ENCODE results near the gene SFXN5.

SFXN5 gene

DNA sequence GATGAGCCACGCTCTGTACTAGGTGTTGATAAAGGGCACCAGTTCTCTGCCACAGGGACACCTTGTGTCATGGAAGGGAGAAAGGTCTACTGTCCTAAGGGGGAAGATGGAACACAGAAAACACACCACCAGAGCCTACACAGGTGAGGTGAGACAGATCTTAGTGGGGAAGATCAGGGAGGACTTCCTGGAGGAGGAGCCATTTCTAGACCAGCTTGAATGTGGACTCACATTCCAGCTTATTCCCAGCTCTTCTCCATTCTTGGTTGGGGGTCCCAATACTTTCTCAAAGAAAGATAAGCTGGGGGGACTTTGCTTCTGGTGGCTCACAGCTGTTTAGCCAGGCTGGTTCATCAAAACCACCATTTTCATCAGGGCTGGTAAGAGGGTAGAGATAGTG is 118.0 kb downstream of the SFXN5 start:
- no peak for DNase-seq

DNA sequence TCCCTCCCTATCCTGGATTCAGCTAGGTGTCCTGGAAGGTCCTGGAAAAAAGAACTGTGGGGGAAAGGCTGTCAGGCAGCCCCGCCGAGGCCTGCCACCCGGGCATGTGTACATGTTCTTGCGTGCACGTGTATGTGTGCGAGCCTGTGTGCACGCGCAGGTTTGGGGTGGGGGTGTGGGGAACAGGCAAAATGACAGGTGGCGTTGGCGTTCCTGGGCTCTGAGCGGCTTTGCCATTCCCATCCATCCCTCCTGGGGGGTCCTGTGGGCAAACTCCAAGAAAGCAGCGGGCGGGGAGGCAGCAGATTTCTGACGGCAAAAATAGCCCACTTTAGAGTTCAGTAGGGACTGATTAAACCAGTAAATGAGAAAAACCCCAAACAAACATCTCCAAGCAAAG is 118.6 kb downstream of the SFXN5 start:
- DNase-seq = no peak

DNA sequence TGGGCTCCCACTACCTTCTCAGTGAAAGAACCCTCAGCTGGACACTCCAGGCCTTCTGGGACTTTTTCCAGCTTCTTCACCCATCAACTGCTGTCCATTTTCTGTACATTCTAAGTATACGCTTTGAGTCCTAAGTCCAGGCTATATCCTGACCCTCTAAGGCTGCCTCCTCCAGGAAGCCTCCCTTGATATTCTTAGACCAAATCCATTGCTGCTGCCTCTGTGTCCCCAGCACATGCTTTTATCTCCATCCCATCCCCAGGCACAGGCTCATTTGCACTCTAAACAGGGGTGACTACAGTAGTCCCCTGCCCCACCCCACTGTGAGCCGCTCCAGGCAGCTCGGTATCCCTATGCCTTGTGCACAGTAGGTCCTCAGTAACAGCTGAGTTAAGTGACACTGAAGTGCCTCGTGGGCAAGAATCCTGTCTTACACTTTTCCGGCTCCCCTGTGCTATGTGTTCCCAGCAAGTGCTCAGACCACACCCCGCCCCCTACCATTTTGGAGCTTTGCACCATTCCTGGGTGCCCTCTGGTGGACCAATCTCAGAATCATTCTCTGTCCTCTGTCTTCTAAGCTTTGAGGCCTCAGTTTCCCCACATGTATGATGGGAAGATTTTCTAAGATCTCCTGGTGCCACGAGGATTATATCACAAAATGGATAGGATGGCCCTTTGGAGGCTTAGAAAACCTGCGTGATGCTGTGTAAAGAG is 119.2 kb downstream of the SFXN5 start:
- DNase-seq = no peak

DNA sequence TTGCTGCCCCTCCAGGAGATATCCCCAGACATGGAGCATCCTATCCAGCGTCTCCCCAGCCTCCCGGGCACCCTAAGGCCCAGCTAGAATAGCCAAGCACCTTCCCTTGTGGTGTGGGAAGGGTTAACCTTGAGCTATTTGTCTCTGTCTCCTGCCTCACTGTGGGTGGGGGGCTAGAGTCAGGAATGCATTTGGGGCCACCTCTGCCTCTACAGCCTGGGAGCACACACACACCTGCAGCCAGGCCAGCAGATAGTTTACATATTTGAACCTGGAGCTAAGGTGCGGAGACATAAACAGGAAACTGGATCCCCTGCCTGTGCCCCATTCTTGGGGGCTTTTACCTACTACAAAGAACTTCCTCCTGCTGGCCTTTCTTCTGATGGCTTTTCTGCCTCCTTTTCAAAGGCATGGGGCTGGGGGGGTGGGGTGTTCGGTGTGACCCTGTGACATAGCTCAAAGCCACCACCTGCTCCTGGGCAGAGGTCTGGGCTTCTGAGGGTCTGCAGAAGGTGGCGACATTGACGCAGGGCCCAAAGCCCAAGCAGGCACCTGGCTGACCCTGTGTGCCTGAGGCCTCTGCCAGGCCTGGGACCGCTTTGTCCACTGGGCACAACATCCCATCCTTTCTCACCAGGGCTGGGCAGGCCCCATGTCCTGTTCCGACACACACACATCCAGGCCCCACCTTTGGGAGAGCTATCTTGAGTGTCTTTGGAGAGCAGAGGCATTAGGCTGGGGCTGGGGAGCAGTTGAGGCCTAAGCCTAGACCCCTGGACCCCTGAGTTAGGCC is 120.0 kb downstream of the SFXN5 start:
- no peak for DNase-seq

DNA sequence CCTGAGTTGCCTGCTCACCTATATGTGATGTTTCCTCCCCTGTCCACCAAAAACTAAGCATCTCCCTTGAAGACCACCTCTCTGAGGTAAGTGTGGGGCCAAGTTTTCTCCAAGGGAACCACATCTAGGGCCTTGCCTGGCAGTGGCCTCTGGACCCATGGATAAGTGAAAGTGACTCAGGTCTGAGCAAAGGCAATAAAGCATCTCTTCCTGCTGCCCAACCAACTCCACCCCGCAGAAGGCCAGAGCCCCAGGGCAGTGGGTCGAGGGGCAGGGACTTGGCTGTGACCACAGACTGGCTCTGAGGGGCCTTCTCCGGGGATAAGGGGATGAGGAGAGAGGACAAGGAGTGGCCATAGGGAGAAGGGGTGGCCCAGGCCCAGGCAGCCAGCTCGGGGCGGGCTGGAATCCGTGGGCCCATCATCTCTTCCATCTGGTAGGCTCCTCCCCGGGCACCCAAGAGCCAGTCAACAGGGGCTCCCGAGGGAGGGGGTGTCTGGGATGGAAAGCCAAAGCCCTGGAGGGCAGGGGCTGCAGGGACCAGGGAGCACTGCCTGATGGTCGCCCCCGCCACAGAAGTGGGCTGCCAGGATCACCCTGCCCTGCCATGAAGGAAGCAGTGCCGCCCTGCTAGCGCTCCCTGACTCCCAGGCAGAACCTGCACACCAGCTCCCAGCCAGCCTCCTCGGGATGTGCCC is 120.8 kb downstream of the SFXN5 start:
- DNase-seq = no peak

DNA sequence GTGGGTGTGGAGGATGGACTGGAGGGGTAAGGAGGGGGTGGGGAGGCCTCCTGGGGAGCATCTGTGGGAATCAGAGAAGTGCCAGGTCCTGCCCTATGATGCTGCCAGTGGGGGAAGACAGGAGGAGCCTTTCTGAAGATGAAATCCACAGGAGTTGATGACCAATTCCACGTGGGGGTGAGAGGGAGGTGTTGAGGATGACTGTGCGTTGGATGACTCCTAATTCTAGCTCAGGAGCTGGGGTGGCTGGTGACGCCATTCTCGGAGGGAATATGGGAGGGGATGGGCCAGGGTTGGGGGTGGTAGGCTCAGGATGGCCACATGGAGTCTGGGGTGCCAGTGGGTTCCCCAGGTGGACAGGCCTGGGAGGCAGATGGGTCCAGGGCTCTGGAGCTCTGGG is 121.9 kb downstream of the SFXN5 start:
- no peak for DNase-seq

DNA sequence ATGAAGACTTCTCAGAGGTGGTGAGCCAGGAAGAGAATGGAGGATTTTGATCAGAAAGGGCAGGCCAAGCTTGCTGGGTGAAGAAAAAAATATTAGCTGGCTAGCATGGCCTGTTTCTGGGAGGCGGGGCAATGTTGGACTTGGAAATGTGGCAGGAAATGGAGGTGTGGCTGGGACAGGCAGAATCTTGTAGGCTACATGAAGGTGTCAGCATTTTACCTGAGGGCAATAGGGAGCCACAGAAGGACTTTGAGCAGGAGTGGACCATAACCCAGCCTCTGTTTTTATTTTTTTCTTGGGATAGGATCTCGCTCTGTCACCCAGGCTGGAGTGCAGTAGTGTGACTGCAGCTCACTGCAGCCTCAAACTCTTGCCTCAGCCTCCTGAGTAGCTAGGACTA is 122.5 kb downstream of the SFXN5 start:
- no peak for DNase-seq

DNA sequence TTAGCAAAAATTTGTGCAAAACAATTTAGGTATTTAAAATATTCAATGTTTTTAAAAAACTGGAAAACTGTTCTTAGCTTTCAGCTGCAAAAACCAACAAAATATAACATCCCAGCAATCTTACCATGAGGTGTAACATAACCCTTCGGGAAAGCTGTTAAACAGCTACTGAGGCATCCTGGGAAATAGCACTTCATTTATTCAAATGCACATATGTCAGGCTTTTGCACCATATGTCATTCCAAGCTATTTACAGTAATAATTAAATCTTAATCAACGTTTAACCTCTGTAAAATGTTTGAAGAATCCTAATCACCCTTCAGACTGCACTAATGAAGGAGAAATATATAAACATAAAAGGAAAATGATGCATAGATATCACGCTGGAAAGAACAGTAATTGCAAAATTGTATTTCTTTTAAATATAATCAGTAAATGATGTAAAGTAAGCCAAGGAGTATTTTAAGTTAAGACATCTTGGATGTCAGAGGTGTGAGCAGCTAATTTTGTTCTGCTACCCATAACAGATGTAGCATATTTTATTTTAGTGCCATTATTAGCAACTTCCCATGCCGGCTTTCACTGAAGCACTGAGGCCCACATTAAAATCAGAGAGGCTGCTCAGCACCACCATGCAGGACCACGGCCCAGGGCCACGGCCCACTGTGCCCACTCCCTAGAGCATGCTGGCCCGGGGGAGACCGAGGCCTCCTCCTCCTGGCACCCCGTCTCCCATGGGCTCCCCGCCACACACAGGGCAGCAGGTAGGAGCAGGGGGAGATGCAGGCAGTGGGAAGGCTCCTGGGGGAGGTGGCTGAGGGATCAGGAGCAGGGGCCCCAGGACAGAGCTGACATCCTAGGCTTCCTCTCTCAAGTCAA is 123.3 kb downstream of the SFXN5 start:
- no peak for DNase-seq

DNA sequence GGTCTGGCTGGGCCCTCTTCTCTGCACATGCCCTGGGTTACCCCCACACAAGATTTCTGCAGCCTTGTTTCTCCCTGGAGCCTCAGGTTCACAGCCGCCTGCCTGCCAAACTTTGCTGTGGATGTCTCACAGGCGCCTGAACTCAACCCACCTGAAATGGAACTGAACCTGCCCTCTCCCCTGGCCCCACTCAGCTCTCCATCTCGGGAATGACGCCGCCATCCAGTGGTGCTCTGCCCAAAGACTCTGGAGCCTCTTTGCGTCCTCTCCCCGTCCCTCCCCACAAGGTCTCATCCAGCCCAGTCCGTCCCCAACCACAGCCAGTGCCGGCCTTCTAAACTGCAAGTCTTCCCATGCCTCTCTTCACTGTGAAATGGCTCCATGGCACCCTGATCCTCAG is 125.0 kb downstream of the SFXN5 start:
- DNase-seq = no peak

DNA sequence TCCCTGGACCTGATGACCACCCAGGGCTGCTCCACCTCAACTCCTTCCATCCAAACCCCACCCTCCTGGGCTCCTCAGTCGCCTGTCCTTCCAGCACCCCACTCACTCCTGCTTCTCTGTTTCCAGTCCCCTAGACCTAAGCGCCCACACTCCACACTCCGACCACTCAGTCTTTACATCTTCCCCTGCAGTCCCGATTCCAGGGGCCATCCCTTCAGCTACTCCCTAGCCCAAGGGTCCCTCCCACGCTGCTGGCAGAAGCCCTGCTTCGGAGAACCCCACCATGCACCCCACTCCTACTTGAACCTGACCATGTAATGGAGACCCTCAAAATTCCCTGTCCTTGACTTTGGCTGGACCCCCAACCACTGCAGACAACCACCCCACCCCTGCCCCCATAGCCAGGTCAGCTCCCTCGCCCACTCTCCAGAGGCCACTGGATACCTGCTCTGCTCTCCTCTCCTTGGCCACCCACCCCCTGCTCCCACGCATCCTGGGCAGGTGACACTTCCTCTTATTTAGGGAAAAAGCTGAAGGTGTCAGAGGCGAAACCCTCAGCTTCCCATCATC is 126.0 kb downstream of the SFXN5 start:
- DNase-seq = no peak

DNA sequence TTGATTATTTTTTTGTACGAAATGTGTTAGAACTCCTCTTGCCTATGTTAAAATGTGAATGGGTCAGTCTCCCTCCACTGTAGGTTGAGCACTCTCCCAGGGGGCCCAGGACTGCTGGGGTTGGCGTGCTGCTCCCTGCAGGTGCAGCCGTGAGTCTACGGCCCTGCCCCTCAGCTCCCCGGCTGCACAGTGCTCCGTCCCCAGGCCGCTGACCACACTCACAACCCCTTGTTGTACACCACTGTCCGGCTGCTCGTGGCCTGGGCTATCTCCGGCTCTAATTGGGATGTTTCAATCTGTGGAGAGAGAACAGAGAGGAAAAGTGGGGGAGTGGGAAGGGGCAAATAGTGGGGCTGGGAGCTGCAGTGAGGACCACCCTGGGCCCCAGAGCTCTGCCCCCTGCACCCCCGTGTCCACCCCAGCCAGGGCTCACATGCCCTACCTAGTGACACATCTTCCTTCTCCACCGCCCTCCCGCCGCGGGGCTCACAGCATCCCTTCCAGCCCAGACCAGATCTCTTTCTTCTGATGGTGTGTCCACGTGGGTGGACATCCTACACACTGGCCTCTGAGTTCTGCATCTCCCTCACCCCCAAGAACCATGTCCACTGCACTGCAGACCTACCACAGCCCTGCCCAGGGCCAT is 126.6 kb downstream of the SFXN5 start:
- DNase-seq = no peak

DNA sequence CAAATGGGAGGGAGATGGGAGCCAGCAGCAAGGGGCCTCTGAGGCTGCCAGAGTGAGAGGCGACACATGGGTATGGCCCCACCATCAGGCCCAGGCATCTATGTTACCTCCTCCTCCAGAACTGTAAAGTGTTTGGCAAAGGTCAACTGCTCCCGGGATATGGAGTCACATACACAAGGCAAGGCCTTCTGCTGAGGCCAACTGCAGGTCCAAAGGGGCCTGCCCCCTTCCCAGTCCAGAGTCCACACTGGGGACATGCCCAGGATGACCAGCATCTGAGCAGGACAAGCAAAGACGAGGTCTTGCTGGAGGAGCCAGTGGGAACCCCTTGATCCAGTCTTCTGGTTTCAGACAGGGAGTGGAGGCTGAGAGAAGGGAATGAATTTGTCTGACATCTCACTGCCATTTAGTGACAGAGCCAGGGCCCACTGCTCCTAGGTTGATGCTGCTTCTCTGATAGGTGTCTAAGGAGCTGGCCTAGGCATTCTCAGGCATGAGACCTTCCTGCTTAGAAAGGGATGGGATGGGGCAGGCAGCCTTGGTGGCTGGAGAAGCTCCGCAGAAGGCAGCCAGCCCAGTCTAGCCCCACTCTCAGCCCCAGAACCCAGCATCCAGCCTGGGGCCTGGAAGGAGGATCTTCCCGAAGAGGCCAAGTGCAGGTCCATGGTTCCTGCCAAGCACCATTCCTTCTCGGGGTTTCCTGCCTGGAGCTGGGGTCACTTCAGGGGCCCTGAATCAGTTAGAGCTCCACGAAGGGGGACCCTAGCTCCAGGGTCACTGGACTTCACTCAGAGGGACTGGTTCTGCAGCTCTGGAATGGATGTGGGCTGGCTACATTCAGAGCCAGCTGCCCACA is 127.7 kb downstream of the SFXN5 start:
- no peak for DNase-seq

DNA sequence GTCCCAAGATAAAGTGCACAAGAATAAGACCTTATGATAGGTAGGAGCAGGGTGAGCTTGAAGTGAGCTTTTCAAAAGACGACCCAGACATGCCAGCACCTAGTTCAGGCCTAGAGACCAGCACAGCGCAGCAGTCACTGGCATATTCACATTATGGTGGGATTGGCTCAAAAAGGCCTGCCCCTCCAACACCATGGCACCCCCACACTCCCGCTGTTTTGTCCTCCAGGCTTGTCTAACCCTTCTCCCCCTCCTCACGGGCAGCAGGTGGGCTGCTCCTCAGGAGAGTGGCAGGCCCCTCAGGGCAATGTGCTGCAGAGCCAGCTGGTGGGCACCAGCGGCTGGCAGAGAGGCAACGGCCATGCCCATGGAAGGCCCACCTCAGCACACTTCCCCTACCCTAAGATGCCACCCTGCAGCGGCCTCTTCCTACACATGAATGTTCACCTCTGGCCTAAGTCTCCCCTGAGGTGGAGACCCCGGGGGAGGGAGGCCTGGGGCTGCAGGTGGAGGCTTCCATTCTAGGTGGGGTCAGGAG is 128.6 kb downstream of the SFXN5 start:
- DNase-seq = no peak

DNA sequence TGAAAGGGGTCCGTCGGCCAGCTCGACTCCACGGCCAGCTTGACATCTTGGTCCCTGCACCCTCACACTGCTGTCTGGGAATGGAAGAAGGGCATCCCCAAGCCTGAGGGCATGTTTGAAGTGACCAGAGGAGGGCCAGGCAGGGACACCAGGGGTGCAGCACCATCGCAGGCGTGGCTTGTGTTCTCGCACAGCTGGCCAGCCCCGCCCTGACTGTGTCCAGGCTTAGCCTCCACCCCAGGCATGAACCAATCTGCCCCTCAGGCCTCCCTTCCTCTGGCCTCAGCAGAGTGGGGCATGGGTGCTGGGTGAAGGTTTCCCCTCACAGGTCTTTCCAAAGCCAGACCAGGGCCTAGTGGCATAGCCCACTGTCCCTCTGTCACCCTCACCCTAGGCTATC is 129.2 kb downstream of the SFXN5 start:
- DNase-seq = no peak

DNA sequence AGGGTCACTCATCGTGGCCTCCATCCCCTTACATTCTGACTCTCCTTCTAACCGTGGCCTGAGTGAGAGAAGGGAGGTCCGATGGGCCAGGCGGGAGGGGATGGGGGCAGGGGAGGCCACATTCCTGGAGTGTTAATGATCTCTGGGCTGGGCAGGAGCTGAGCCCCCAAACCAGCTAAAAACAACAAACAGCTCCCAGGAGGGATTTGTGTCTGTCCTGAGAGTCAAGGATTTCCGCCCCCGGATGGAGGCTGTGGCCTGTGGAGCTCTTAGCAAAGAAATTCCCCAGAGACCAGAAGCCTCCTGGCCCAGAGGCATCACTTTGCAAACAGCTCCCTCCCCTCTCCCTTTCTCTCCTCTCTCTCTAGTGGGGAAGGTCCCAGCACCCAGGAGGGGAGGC is 130.7 kb downstream of the SFXN5 start:
- DNase-seq = no peak

DNA sequence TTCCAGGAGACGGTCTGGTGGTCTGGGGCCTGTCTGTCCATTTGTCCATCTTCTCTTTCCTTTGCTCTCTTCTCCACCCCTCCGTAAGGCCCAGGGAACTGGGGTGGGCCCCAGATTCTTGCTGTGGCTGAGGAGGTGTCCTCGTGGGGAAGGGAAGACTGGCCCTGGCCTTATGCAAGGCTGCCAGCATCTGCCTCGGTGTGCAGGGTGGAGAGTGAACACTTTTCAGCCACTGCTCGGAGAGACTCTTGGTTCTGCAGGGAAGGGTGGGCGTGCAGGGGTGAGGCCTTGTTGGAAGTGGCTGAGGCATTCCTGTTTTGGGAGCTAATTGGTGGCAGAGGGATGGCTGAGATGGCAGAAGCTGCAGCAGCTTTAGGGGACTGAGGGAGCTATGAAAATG is 131.2 kb downstream of the SFXN5 start:
- DNase-seq = no peak

DNA sequence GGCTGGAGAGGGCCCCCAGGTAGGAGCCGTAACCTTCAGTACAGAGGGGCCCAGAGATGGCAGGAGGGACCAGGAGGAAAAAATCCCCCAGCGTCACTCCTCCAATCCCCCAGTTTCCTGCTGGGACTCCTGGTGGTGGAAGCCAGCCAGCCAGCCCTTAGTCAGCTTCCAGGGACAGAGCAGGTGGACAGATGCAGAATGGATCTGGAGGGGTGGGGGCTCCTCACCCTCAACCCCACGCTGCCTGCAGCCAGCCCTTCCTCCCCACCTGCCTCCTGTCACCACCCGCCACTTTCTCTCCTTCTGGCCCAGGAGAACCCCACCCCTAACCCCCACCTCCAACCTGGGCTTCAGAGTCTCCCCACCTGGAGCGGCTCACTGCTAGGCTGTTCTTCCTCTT is 133.1 kb downstream of the SFXN5 start:
- DNase-seq = no peak

DNA sequence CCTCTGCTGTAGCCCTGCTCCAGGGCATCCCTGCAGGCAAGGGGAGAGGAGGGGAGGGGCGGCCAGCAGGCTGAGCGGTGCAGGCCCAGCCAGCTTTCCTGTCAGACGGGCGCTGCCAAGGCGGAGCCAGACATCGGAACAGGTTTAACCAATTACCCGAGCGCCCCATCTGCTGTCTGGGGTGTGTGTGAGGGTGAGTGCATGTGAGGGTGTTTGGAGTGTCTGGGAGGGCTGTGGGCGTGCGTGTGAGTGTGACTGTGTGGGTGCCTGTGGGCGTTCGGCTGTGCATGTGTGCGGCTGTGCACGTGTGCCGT is 134.2 kb downstream of the SFXN5 start:
- DNase-seq = no peak

DNA sequence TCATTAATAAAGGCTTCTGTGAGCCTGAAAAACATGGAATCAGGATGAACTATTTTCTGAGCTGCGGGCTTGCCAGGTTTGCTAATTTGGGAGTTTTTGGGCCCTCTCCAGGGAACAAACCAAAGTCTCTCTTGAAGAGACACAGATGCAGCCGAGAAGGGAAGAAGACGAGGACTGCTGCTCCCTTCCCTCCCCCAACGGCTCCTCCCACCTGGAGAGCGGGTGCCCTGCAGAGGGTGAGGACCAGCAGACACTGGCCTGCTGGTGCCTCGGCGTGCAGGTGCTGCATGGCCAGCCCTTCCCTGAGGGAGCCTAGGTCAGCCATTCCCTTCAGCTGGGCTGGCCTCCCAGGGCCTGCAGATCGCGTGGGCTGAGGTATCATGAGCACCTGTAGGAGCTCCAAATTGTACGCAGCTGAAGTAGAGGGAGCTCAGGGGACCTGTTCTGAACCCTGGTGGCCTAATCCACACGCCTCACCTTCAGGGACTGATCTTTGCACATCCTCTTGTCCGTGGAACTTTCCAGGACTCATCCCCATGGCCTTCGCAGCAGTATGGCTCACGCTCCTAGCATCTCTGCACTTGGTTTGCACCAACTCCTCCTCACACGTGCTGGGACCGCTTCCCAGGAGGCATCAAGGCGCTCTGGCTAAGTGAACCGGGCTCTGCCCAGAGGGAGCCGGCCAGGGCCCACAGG is 134.7 kb downstream of the SFXN5 start:
- no peak for DNase-seq

DNA sequence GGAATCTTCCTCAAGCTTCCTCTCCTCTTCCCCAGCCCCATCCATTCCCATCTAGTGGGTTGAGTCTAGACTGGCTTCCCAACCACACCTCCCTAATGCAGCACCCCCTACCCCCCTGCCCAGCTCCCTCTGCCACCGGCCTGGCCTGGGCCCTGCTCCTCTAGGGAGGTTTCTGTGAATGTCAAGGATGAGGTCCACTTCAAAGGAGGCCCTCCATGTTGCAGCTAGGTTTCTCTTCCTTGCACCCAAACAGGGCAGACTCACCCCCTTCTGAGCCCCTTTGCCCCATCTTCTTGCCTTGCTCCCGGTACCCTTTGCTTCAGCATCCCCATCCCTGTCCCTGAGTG is 135.9 kb downstream of the SFXN5 start:
- DNase-seq = no peak
